Osteocyte (in vitro differentiated cells): ENCODE measurements around the gene C1GALT1. TPM values are rescaled to one million over a fixed set of nuclear protein-coding genes. Genes with fewer than 3 reads are reported as not detected.

Source experiments
- DNase-seq: peaks from one replicate; pipeline ENCODE4 v3.0.0; 2021; ENCODE audit warnings: mixed read lengths; ENCODE audit not compliant: unreplicated experiment; ENCODE audit errors: extremely low spot score
- H3K27ac Mint-ChIP-seq: one replicate; pipeline ENCODE4 v1.8.0; 2021; ENCODE audit warnings: mild to moderate bottlenecking, mixed read lengths; ENCODE audit not compliant: unreplicated experiment
- H3K27me3 Mint-ChIP-seq: one replicate; pipeline ENCODE4 v1.8.0; 2021; ENCODE audit warnings: mixed read lengths; ENCODE audit not compliant: unreplicated experiment
- H3K36me3 Mint-ChIP-seq: one replicate; pipeline ENCODE4 v1.8.0; 2021; ENCODE audit warnings: mixed read lengths; ENCODE audit not compliant: unreplicated experiment
- H3K4me1 Mint-ChIP-seq: one replicate; pipeline ENCODE4 v1.8.0; 2021; ENCODE audit warnings: mixed read lengths; ENCODE audit not compliant: unreplicated experiment
- H3K4me3 Mint-ChIP-seq: one replicate; pipeline ENCODE4 v1.8.0; 2021; ENCODE audit warnings: mild to moderate bottlenecking, moderate library complexity, mixed read lengths; ENCODE audit not compliant: unreplicated experiment
- H3K9me3 Mint-ChIP-seq: one replicate; pipeline ENCODE4 v1.8.0; 2021; ENCODE audit warnings: mixed read lengths; ENCODE audit not compliant: unreplicated experiment
- total RNA-seq: library from RNA; stranded (reverse); gene quantifications from 2 replicates; pipeline ENCODE4 v1.2.1, GENCODE V29; 2021
- TF ChIP-seq, protein P1 (sequence below): fragments of 200-600 bp; sonication (generic); IDR thresholded peaks from 2 replicates; pipeline ENCODE4 v1.5.0; 2021; ENCODE audit warnings: antibody characterized with exemption, mild to moderate bottlenecking, moderate library complexity

The C1GALT1 gene
- total RNA-seq, 1 donor from 2014 or later = 30.9 TPM

GRCh38 chr7:7228967-7229366, 46.6 kb downstream of the C1GALT1 start:
- Mint-ChIP-seq H3K36me3 (peaks cover 20% of the 10 kb centered on the region), H3K4me3 (no peak overlapping the region), H3K27ac (no peak overlapping the region), H3K4me1 (peaks cover 12% of the 10 kb centered on the region), H3K9me3 (peaks cover 21% of the 10 kb centered on the region), H3K27me3 (no peaks in the 10 kb centered on the region)
- no peak for DNase-seq
- TF ChIP-seq, protein P1, sequence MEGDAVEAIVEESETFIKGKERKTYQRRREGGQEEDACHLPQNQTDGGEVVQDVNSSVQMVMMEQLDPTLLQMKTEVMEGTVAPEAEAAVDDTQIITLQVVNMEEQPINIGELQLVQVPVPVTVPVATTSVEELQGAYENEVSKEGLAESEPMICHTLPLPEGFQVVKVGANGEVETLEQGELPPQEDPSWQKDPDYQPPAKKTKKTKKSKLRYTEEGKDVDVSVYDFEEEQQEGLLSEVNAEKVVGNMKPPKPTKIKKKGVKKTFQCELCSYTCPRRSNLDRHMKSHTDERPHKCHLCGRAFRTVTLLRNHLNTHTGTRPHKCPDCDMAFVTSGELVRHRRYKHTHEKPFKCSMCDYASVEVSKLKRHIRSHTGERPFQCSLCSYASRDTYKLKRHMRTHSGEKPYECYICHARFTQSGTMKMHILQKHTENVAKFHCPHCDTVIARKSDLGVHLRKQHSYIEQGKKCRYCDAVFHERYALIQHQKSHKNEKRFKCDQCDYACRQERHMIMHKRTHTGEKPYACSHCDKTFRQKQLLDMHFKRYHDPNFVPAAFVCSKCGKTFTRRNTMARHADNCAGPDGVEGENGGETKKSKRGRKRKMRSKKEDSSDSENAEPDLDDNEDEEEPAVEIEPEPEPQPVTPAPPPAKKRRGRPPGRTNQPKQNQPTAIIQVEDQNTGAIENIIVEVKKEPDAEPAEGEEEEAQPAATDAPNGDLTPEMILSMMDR = no peak

DNA sequence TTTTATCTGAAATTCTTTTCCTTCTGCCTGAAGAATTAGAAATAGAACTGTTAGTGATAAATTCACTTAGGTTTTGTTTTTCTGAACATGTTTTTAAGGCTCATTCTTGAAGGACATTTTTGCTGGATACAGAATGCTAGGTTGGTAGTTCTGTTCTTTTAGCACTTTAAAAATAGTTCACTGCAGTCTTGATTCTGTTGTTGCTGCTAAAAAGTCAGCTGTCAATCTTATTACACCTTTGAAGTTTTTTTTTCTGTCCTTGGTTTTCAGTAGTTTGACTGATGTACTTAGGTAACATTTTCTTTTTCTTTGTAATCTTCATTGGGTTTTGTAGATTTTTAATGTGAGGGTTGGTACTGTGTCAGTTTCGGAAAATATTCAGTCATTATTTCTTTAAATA, 48.7 kb downstream of the C1GALT1 start:
- H3K4me3 Mint-ChIP-seq = no peak overlapping the region
- H3K27me3 Mint-ChIP-seq = no peaks in the 10 kb centered on the region
- peaks cover 13% of the 10 kb centered on the region for H3K4me1 Mint-ChIP-seq
- TF ChIP-seq, protein P1 = no peak
- no peak for DNase-seq
- H3K36me3 Mint-ChIP-seq = peaks cover 31% of the 10 kb centered on the region
- H3K27ac Mint-ChIP-seq = no peak overlapping the region
- peaks cover 15% of the 10 kb centered on the region for H3K9me3 Mint-ChIP-seq

GRCh38 chr7:7231865-7232264, 49.5 kb downstream of the C1GALT1 start:
- Mint-ChIP-seq H3K27ac (no peak overlapping the region), H3K9me3 (peaks cover 15% of the 10 kb centered on the region), H3K27me3 (no peaks in the 10 kb centered on the region)

DNA sequence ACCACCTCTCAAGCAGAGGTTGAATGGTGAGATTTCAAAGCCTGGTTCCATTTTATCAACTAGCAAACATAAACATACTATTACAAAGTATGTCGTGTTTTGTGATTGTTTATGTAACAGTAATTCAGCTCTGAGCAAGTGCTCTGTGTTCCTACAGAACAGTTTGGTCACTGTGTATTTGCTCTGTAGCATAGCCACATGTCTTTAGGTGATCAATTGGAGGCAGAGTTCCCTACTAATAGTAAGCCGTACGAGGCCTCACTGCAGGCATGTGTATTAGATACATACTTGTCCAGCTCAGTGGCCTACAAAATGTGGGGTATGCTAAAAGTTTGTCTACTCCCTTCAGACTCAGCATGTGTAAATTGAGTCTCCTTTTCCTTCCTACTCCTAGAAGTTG, 53.0 kb downstream of the C1GALT1 start:
- Mint-ChIP-seq H3K9me3 (peaks cover 15% of the 10 kb centered on the region), H3K27ac (no peak overlapping the region), H3K4me3 (no peak overlapping the region), H3K4me1 (peaks cover 8% of the 10 kb centered on the region), H3K36me3 (peaks cover 40% of the 10 kb centered on the region), H3K27me3 (no peaks in the 10 kb centered on the region)
- TF ChIP-seq, protein P1 = no peak
- DNase-seq = no peak

More at GRCh38 chr7:7231865-7232264, 49.5 kb downstream of the C1GALT1 start:
- DNase-seq = no peak
- TF ChIP-seq, protein P1 = no peak
- H3K36me3 Mint-ChIP-seq = peaks cover 32% of the 10 kb centered on the region
- no peak overlapping the region for H3K4me3 Mint-ChIP-seq
- peaks cover 13% of the 10 kb centered on the region for H3K4me1 Mint-ChIP-seq

DNA sequence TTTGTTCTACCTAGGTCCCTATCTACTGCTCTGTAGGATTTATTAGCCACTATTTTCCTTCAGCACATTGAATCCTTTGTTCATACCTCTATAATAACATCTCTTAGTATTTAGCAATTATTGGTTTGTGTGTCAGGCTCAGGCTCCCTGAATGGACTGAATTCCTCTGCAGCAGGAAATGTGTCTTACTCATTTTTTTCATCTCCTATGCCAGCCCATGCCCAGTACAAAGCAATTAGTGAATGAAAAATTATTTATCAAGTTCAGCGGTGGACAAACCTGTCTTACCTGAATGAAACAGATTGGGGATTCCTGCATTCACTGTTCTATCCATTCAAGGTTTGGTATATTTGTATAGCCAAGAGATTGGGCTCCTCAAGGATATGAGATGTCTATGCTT, 53.7 kb downstream of the C1GALT1 start:
- H3K27me3 Mint-ChIP-seq = no peaks in the 10 kb centered on the region
- TF ChIP-seq, protein P1 = no peak
- no peak overlapping the region for H3K27ac Mint-ChIP-seq
- no peak overlapping the region for H3K4me3 Mint-ChIP-seq
- H3K36me3 Mint-ChIP-seq = peaks cover 36% of the 10 kb centered on the region
- H3K4me1 Mint-ChIP-seq = peaks cover 8% of the 10 kb centered on the region
- H3K9me3 Mint-ChIP-seq = peaks cover 12% of the 10 kb centered on the region
- DNase-seq = no peak
